HCT116 (cell line): ENCODE data around the gene LANCL3. TPM values are rescaled to one million over a fixed set of nuclear protein-coding genes. Genes with fewer than 3 reads are reported as not detected.

ENCODE experiments used
- ATAC-seq: fragments of 200-7000 bp; cut with Tn5 transposase; 2 replicates; pipeline ENCODE4 v1.9.1; 2020; ENCODE audit warnings: mild to moderate bottlenecking, moderate library complexity
- BruUV-seq: library from RNA; stranded (reverse); fragments of 400-500 nt; replicated peaks from 2 replicates; lab custom pipeline; 2021; lab: Mats Ljungman, UMichigan
- CTCF ChIA-PET: fragments of 300-600 bp; sonication (Branson Sonifier 250); formaldehyde crosslinking; loops from one replicate; lab custom pipeline; 2021; ENCODE audit warnings: antibody characterized with exemption; lab: Charles Lee
- POLR2A ChIA-PET: fragments of 300-600, 350-600 bp; sonication (Branson Sonifier 250); formaldehyde crosslinking; loops from one replicate; lab custom pipeline; 2021; ENCODE audit warnings: antibody characterized with exemption; lab: Charles Lee
- RAD21 ChIA-PET, 2 experiments: fragments of 300-600 bp; sonication (Branson Sonifier 250); formaldehyde crosslinking; loops; one replicate each; lab custom pipeline; 2023; ENCODE audit warnings: low total read pairs in 2 of 2; ENCODE audit not compliant: uncharacterized antibody in 2 of 2, unreplicated experiment in 2 of 2, low non-redundant PET in 1 of 2; lab: Charles Lee
- DNase-seq: peaks from one replicate; pipeline ENCODE4 v3.0.0-alpha.2; 2010; ENCODE audit warnings: low read depth, low spot score
- H2AFZ ChIP-seq: fragments of 200-600 bp; shearing (Covaris generic), sonication (generic); 2 replicates; pipeline ENCODE4 v1.6.1; 2017; ENCODE audit warnings: low read depth, mixed run types, mixed read lengths, antibody characterized with exemption, low read length; ENCODE audit not compliant: poor library complexity, severe bottlenecking
- H3K27ac ChIP-seq: 2 replicates; pipeline ENCODE4 v1.5.1; 2012; ENCODE audit warnings: low read depth, low read length
- H3K27me3 ChIP-seq: fragments of 200-600 bp; sonication (generic); 2 replicates; pipeline ENCODE4 v1.6.1; 2016; ENCODE audit warnings: mixed run types, low read length, mixed read lengths; ENCODE audit not compliant: insufficient read depth
- H3K36me3 ChIP-seq, 2 experiments: fragments of 200-500 bp in 1 of 2; fragments of 200-600 bp in 1 of 2; sonication (Bioruptor generic) in 1 of 2; sonication (generic) in 1 of 2; 2 replicates each; pipeline versions ENCODE4 v1.5.1 to v1.6.1; 2014 to 2016; ENCODE audit warnings: low read length in 2 of 2, inconsistent platforms in 1 of 2, mixed read lengths in 1 of 2, mixed run types in 1 of 2; ENCODE audit not compliant: insufficient read depth in 2 of 2, control insufficient read depth in 1 of 2
- H3K4me1 ChIP-seq, 2 experiments: fragments of 200-600 bp in 1 of 2; sonication (generic) in 1 of 2; 2 replicates each; pipeline versions ENCODE4 v1.5.1 to v1.6.1; 2012 to 2017; ENCODE audit warnings: low read length in 2 of 2, inconsistent platforms in 1 of 2, mild to moderate bottlenecking in 1 of 2, mixed read lengths in 1 of 2, mixed run types in 1 of 2, moderate library complexity in 1 of 2; ENCODE audit not compliant: insufficient read depth in 2 of 2, control insufficient read depth in 1 of 2
- H3K4me2 ChIP-seq: fragments of 200-600 bp; sonication (generic); 2 replicates; pipeline ENCODE4 v1.6.1; 2017; ENCODE audit warnings: mixed run types, low read length, mixed read lengths
- H3K4me3 ChIP-seq, 2 experiments: fragments of 200-600 bp in 1 of 2; sonication (generic) in 1 of 2; replicated peaks in 1 of 2; 2 replicates each; pipeline ENCODE4 v1.5.1; 2011 to 2016; ENCODE audit warnings: low read length in 2 of 2, control low read depth in 1 of 2, low read depth in 1 of 2, mild to moderate bottlenecking in 1 of 2, mixed read lengths in 1 of 2, mixed run types in 1 of 2
- H3K79me2 ChIP-seq: fragments of 200-600 bp; sonication (generic); 2 replicates; pipeline ENCODE4 v1.6.1; 2017; ENCODE audit warnings: mild to moderate bottlenecking, mixed run types, low read length, moderate library complexity, mixed read lengths; ENCODE audit not compliant: insufficient read depth
- H3K9ac ChIP-seq: fragments of 200-600 bp; sonication (generic); 2 replicates; pipeline ENCODE4 v1.6.1; 2016; ENCODE audit warnings: low read length, mixed read lengths
- H3K9me2 ChIP-seq: fragments of 200-600 bp; sonication (generic), shearing (Covaris generic); 2 replicates; pipeline ENCODE4 v1.6.1; 2017; ENCODE audit warnings: mixed run types, mild to moderate bottlenecking, moderate library complexity; ENCODE audit not compliant: insufficient read depth
- H3K9me3 ChIP-seq, 2 experiments: fragments of 200-500 bp in 1 of 2; fragments of 200-600 bp in 1 of 2; sonication (Bioruptor generic) in 1 of 2; sonication (generic) in 1 of 2; 2 replicates each; pipeline ENCODE4 v1.6.1; 2014 to 2017; ENCODE audit warnings: low read length in 2 of 2, mixed read lengths in 2 of 2, inconsistent platforms in 1 of 2, low read depth in 1 of 2, mild to moderate bottlenecking in 1 of 2, mixed run types in 1 of 2, moderate library complexity in 1 of 2; ENCODE audit not compliant: control insufficient read depth in 1 of 2, insufficient read depth in 1 of 2
- H4K20me1 ChIP-seq: fragments of 200-600 bp; sonication (generic), shearing (Covaris generic); 2 replicates; pipeline ENCODE4 v1.6.1; 2017; ENCODE audit warnings: mixed run types, mild to moderate bottlenecking, moderate library complexity; ENCODE audit not compliant: insufficient read depth
- EZH2phosphoT487 ChIP-seq: fragments of 200-600 bp; IDR thresholded peaks from 2 replicates; pipeline ENCODE4 v1.6.1; 2018; ENCODE audit warnings: antibody characterized with exemption, borderline replicate concordance
- RAD21 ChIP-seq: IDR thresholded peaks from 2 replicates; pipeline ENCODE4 v1.6.1; 2012; ENCODE audit warnings: low read depth, mild to moderate bottlenecking
- TCF7L2 ChIP-seq: IDR thresholded peaks from 2 replicates; pipeline ENCODE4 v1.7.0; 2011; ENCODE audit warnings: borderline replicate concordance, inconsistent platforms; ENCODE audit not compliant: insufficient read depth, insufficient read length; ENCODE audit errors: extremely low read depth
- ZFX ChIP-seq: fragments of 450-650 bp; IDR thresholded peaks from 2 replicates; pipeline ENCODE4 v1.6.1; 2017
- ZNF274 ChIP-seq: fragments of 200-500 bp; sonication (Bioruptor generic); IDR thresholded peaks from 2 replicates; pipeline ENCODE4 v1.6.1; 2014; ENCODE audit warnings: mild to moderate bottlenecking, low read depth, low read length, inconsistent platforms
- intact Hi-C: fragments of 100-400 bp; cut with micrococcal nuclease; formaldehyde crosslinking; loops from 2 replicates; pipeline ENCODE4 v1.10.0; 2022
- total RNA-seq: library from RNA; stranded (reverse); gene quantifications from one replicate; pipeline ENCODE4 v1.2.1, GENCODE V29; 2021; ENCODE audit not compliant: unreplicated experiment
- TF ChIP-seq, protein P1 (sequence below): IDR thresholded peaks from 2 replicates; pipeline ENCODE4 v1.6.1; 2011; ENCODE audit warnings: mild to moderate bottlenecking, low read length, moderate library complexity; ENCODE audit not compliant: insufficient replicate concordance; ENCODE audit errors: extremely low read depth
- TF ChIP-seq, protein P2 (sequence below): IDR thresholded peaks from 2 replicates; pipeline ENCODE4 v1.6.1; 2012; ENCODE audit warnings: low read depth
- TF ChIP-seq, protein P3 (sequence below), 3 experiments: fragments of 200-600 bp in 1 of 3; sonication (generic) in 1 of 3; IDR thresholded peaks in 2 of 3; conservative IDR thresholded peaks in 1 of 3; 2 replicates each; pipeline ENCODE4 v1.5.1; 2012 to 2017; ENCODE audit warnings: low read depth in 2 of 3, low read length in 2 of 3, antibody characterized with exemption in 1 of 3, borderline replicate concordance in 1 of 3, control low read depth in 1 of 3, mild to moderate bottlenecking in 1 of 3, mixed read lengths in 1 of 3, mixed run types in 1 of 3, moderate library complexity in 1 of 3; ENCODE audit not compliant: insufficient read depth in 1 of 3

Gene LANCL3
- total RNA-seq, 1 experiment from 2014 or later: 2.4 TPM

DNA sequence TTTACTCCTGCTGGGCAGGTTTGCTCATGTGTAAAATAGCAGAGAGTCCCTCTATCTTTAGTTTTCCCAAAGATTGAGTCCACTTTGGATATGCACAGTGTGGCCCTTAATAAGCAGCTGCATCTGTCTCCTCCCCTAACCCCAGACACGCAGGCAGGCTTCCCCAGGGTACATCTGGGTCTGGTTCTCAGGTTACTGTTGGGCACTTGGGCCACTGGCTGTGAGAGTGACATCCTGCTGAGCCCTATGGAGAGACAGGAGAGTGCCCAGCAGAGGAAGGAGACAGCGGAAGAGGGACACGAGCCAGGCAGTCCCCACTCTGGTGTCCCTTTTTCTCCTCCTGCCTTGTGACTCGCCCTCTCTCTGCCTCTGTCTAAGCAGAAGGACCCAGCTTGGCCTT, 130.1 kb downstream of the LANCL3 start:
- no peaks in the 10 kb centered on the region for H3K9me3 ChIP-seq
- H3K9ac ChIP-seq: no peak overlapping the region
- no peak for TF ChIP-seq TCF7L2
- no peak for TF ChIP-seq RAD21
- TF ChIP-seq ZNF274: no peak
- TF ChIP-seq, protein P1, sequence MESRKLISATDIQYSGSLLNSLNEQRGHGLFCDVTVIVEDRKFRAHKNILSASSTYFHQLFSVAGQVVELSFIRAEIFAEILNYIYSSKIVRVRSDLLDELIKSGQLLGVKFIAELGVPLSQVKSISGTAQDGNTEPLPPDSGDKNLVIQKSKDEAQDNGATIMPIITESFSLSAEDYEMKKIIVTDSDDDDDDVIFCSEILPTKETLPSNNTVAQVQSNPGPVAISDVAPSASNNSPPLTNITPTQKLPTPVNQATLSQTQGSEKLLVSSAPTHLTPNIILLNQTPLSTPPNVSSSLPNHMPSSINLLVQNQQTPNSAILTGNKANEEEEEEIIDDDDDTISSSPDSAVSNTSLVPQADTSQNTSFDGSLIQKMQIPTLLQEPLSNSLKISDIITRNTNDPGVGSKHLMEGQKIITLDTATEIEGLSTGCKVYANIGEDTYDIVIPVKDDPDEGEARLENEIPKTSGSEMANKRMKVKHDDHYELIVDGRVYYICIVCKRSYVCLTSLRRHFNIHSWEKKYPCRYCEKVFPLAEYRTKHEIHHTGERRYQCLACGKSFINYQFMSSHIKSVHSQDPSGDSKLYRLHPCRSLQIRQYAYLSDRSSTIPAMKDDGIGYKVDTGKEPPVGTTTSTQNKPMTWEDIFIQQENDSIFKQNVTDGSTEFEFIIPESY: no peak
- no peak for TF ChIP-seq EZH2phosphoT487
- BruUV-seq: no TSS peak
- no peaks in the 10 kb centered on the region for H3K36me3 ChIP-seq
- ChIA-PET RAD21 (no interaction called here), POLR2A (no interaction called here), CTCF (no interaction called here)
- no peaks in the 10 kb centered on the region for H4K20me1 ChIP-seq
- H3K79me2 ChIP-seq: no peaks in the 10 kb centered on the region
- H2AFZ ChIP-seq: no peak overlapping the region
- intact Hi-C loops: no loop called here
- H3K27me3 ChIP-seq: no peaks in the 10 kb centered on the region
- H3K9me2 ChIP-seq: no peaks in the 10 kb centered on the region
- no peak overlapping the region for H3K4me2 ChIP-seq
- H3K27ac ChIP-seq: no peak overlapping the region
- ATAC-seq (no peak), DNase-seq (no peak)
- no peak overlapping the region for H3K4me3 ChIP-seq
- H3K4me1 ChIP-seq: no peaks in the 10 kb centered on the region

DNA sequence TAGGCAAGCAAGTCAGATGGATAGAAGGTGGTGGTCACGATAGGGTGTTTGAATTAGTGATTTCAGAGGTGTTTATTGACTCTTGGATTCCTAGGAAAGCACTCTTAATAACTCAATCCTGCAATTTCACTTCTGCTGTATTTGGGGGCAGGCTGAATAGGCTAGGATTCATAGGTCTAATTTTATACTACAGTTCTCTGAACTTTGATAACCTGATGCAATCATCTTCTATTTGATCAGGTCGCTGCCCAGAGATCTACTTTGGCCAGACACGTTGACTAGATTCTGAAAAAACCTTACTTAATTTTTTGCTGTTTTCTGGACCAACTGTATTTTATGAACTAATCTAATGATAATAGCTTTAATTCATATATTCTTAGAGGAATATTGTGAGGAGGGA, 140.5 kb downstream of the LANCL3 start:
- no peaks in the 10 kb centered on the region for H3K36me3 ChIP-seq
- no peak overlapping the region for H3K4me2 ChIP-seq
- no peak overlapping the region for H2AFZ ChIP-seq
- DNase-seq: no peak
- no peaks in the 10 kb centered on the region for H3K9me2 ChIP-seq
- ChIA-PET POLR2A (no interaction called here), RAD21 (no interaction called here), CTCF (no interaction called here)
- intact Hi-C loops: no loop called here
- H4K20me1 ChIP-seq: no peaks in the 10 kb centered on the region
- no peaks in the 10 kb centered on the region for H3K27me3 ChIP-seq
- no peak overlapping the region for H3K9ac ChIP-seq
- no TSS peak for BruUV-seq
- no peak overlapping the region for H3K27ac ChIP-seq
- no peak for ATAC-seq
- H3K4me1 ChIP-seq: no peaks in the 10 kb centered on the region
- no peak overlapping the region for H3K4me3 ChIP-seq
- no peaks in the 10 kb centered on the region for H3K79me2 ChIP-seq
- no peaks in the 10 kb centered on the region for H3K9me3 ChIP-seq
- TF ChIP-seq EZH2phosphoT487 (no peak), ZFX (no peak), ZNF274 (no peak)
- TF ChIP-seq, protein P1: no peak
- TF ChIP-seq, protein P2, sequence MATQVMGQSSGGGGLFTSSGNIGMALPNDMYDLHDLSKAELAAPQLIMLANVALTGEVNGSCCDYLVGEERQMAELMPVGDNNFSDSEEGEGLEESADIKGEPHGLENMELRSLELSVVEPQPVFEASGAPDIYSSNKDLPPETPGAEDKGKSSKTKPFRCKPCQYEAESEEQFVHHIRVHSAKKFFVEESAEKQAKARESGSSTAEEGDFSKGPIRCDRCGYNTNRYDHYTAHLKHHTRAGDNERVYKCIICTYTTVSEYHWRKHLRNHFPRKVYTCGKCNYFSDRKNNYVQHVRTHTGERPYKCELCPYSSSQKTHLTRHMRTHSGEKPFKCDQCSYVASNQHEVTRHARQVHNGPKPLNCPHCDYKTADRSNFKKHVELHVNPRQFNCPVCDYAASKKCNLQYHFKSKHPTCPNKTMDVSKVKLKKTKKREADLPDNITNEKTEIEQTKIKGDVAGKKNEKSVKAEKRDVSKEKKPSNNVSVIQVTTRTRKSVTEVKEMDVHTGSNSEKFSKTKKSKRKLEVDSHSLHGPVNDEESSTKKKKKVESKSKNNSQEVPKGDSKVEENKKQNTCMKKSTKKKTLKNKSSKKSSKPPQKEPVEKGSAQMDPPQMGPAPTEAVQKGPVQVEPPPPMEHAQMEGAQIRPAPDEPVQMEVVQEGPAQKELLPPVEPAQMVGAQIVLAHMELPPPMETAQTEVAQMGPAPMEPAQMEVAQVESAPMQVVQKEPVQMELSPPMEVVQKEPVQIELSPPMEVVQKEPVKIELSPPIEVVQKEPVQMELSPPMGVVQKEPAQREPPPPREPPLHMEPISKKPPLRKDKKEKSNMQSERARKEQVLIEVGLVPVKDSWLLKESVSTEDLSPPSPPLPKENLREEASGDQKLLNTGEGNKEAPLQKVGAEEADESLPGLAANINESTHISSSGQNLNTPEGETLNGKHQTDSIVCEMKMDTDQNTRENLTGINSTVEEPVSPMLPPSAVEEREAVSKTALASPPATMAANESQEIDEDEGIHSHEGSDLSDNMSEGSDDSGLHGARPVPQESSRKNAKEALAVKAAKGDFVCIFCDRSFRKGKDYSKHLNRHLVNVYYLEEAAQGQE: no peak
- TF ChIP-seq, protein P3, sequence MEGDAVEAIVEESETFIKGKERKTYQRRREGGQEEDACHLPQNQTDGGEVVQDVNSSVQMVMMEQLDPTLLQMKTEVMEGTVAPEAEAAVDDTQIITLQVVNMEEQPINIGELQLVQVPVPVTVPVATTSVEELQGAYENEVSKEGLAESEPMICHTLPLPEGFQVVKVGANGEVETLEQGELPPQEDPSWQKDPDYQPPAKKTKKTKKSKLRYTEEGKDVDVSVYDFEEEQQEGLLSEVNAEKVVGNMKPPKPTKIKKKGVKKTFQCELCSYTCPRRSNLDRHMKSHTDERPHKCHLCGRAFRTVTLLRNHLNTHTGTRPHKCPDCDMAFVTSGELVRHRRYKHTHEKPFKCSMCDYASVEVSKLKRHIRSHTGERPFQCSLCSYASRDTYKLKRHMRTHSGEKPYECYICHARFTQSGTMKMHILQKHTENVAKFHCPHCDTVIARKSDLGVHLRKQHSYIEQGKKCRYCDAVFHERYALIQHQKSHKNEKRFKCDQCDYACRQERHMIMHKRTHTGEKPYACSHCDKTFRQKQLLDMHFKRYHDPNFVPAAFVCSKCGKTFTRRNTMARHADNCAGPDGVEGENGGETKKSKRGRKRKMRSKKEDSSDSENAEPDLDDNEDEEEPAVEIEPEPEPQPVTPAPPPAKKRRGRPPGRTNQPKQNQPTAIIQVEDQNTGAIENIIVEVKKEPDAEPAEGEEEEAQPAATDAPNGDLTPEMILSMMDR (IDR thresholded peaks at IDR 0.05 in 2 of 3, conservative IDR thresholded peaks at IDR 0.05 in 1 of 3; ENCODE audit: borderline replicate concordance in 1 of 3, insufficient read depth in 1 of 3, low read depth in 2 of 3, low read length in 2 of 3): no peak
